Lower leg skin (tissue), 4 donors: Measurements from ENCODE around the gene GALM. TPM values are rescaled to one million over a fixed set of nuclear protein-coding genes. Genes with fewer than 3 reads are reported as not detected.

Source experiments
- DNase-seq, 2 donors: peaks; one replicate each; pipeline ENCODE4 v3.0.0-alpha.2; 2019; ENCODE audit warnings: low spot score in 2 of 2
- H3K4me3 ChIP-seq: fragments of 200-600 bp; sonication (generic); 2 replicates; pipeline ENCODE4 v1.5.1; 2017; ENCODE audit warnings: mild to moderate bottlenecking, low read depth; ENCODE audit not compliant: poor library complexity, severe bottlenecking
- CTCF ChIP-seq, 3 donors: fragments of 450-650 bp; IDR thresholded peaks; one replicate each; pipeline ENCODE4 v1.5.1; 2016; ENCODE audit warnings: antibody characterized with exemption in 3 of 3, mild to moderate bottlenecking in 3 of 3, moderate library complexity in 2 of 3
- POLR2A ChIP-seq, 2 donors: fragments of 450-650 bp; IDR thresholded peaks; one replicate each; pipeline ENCODE4 v1.6.1; 2016 to 2017; ENCODE audit warnings: antibody characterized with exemption in 2 of 2, mild to moderate bottlenecking in 1 of 2, moderate library complexity in 1 of 2
- WGBS, 2 donors: methylation state at CpG; one replicate each; pipeline ENCODE4 v1.1.5; 2018; 5-methylcytosine and 5-hydroxymethylcytosine counted together
- intact Hi-C: fragments of 100-400 bp; cut with DNase I; formaldehyde crosslinking; loops from one replicate; pipeline ENCODE4 v1.15.0; 2023; ENCODE audit warnings: low total_unique reads
- total RNA-seq, 4 donors: library from RNA; depleted of rRNA; stranded (reverse); fragments of >200 nt; gene quantifications; one replicate each; pipeline ENCODE4 v1.1.0, GENCODE V29; 2016

GALM gene
- total RNA-seq, 4 donors from 2014 or later = 4.0 to 12.1 (median 7.0) TPM

GRCh38 chr2:38692636-38693318 lies 26.9 kb downstream of the GALM start:
- H3K4me3 ChIP-seq = no peak overlapping the region
- no peak for DNase-seq
- intact Hi-C loops = no loop called here
- TF ChIP-seq POLR2A (IDR thresholded peaks at IDR 0.05) = no peak
- TF ChIP-seq CTCF (IDR thresholded peaks at IDR 0.05) = no peak
- 55 to 66% methylated on average over 8 of the region's 8 CpGs for WGBS, 2 donors

- DNase-seq = no peak
- intact Hi-C loops = no loop called here
- H3K4me3 ChIP-seq = no peak overlapping the region
- 58 to 63% methylated on average over 8 of the region's 8 CpGs for WGBS, 2 donors
- TF ChIP-seq POLR2A (IDR thresholded peaks at IDR 0.05) (no peak), CTCF (IDR thresholded peaks at IDR 0.05) (no peak)
Observed at GRCh38 chr2:38697116-38697840, 31.4 kb downstream of the GALM start.

- H3K4me3 ChIP-seq = no peak overlapping the region
- TF ChIP-seq CTCF (IDR thresholded peaks at IDR 0.05) (no peak), POLR2A (IDR thresholded peaks at IDR 0.05) (no peak)
- WGBS, 2 donors = 98 to 99% methylated on average over 5 of the region's 5 CpGs
- DNase-seq = no peak
- intact Hi-C loops = no loop called here
Observed at GRCh38 chr2:38698467-38699003, 32.6 kb downstream of the GALM start.

- no peak for TF ChIP-seq POLR2A (IDR thresholded peaks at IDR 0.05)
- no peak for TF ChIP-seq CTCF (IDR thresholded peaks at IDR 0.05)
- no peak for DNase-seq
- WGBS, 2 donors = 94 to 96% methylated on average over 9 of the region's 9 CpGs
- H3K4me3 ChIP-seq = no peak overlapping the region
- intact Hi-C loops = no loop called here
Observed at GRCh38 chr2:38700113-38700785, 34.3 kb downstream of the GALM start.

GRCh38 chr2:38700881-38701458 lies 35.1 kb downstream of the GALM start:
- no peak for TF ChIP-seq CTCF (IDR thresholded peaks at IDR 0.05)
- TF ChIP-seq POLR2A (IDR thresholded peaks at IDR 0.05) = no peak
- H3K4me3 ChIP-seq = no peak overlapping the region
- no peak for DNase-seq
- intact Hi-C loops = no loop called here
